ENCODE measurements around the gene OR10G2. TPM values are rescaled to one million over a fixed set of nuclear protein-coding genes. Genes with fewer than 3 reads are reported as not detected.

OR10G2 gene
- polyA plus RNA-seq, 1 experiment: not detected

DNA sequence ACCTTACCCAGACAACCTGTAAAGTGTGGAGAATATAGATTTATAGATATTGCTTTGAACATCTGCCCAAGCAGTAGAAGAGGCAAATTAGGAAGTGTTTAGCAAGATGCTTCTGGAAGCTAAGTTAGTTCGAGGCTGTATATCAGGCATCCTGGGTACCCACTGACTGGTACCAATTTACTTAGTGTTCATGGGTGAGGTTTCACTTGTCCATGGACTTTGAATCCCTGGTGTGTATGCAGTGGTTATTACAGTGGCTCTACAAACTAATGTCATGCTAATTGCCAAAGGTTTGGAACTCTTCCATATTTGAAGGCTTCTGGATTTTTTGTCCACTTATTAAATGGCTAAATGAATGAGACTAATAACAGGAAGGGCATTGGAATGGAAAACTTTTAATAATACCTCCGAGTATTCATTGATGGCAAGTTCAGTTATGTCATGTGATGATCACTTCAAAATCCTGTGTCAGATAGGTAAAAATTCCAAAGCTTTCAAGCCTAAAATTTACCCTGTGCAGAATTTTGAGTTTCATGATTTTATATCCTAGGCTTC lies 18.7 kb upstream of the OR10G2 start, which contains the start of gene OR4E2:
Gene OR4E2 (plus strand): TSS at position 505 of the 555 bp plus-strand sequence. CDS start 11,248 bp downstream, outside the sequence.
- Histone ChIP-seq H3K36me3 (ENCODE audit: control insufficient read depth, insufficient read depth, low read length) (no peaks in the 10 kb centered on the region), H3K27me3 (ENCODE audit: control insufficient read depth, insufficient read depth, low read length) (no peaks in the 10 kb centered on the region), H3K4me3 (ENCODE audit: low read depth, low read length) (no peak within 1 kb of the TSS)
- ChIA-PET CTCF (no interaction called here), POLR2A (no interaction called here)
- TF ChIP-seq, protein P1, sequence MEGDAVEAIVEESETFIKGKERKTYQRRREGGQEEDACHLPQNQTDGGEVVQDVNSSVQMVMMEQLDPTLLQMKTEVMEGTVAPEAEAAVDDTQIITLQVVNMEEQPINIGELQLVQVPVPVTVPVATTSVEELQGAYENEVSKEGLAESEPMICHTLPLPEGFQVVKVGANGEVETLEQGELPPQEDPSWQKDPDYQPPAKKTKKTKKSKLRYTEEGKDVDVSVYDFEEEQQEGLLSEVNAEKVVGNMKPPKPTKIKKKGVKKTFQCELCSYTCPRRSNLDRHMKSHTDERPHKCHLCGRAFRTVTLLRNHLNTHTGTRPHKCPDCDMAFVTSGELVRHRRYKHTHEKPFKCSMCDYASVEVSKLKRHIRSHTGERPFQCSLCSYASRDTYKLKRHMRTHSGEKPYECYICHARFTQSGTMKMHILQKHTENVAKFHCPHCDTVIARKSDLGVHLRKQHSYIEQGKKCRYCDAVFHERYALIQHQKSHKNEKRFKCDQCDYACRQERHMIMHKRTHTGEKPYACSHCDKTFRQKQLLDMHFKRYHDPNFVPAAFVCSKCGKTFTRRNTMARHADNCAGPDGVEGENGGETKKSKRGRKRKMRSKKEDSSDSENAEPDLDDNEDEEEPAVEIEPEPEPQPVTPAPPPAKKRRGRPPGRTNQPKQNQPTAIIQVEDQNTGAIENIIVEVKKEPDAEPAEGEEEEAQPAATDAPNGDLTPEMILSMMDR (IDR thresholded peaks at IDR 0.05; ENCODE audit: insufficient read depth, low read depth, low read length): no peak
- no peak for DNase-seq (ENCODE audit: low read depth)

DNA sequence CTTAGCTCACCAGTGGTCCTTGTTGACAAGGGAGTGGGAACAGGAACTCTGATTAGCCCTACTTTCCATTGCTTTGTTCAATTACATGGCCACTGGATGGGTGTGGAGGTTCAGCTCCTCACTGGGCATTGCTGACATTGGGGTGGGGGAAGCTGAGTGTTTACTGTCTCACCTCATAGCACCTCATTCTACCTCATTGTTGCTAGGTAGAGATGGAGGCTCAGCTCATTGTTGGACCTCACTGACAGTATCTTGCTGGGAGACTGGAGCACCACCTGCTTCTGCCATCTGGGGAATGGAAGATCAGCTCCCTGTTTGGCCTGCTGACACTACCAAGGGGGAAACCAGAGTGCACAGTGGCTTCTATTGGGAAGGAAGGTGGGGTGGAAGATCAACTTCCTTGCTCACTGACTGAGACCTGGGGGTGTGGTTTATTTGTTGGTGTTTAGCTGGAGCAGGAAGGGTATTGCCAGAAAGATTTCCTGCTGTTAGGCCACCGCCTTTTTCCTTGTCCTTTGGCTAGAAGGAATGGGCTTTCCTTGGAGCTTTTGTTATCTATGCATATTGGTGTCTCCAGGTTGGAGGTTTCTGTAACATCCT lies 17.6 kb upstream of the OR10G2 start:
- ChIA-PET POLR2A (no interaction called here), CTCF (no interaction called here)
- H3K36me3 ChIP-seq (ENCODE audit: control insufficient read depth, insufficient read depth, low read length): no peaks in the 10 kb centered on the region
- H3K27me3 ChIP-seq (ENCODE audit: control insufficient read depth, insufficient read depth, low read length): no peaks in the 10 kb centered on the region
- TF ChIP-seq, protein P1 (IDR thresholded peaks at IDR 0.05; ENCODE audit: insufficient read depth, low read depth, low read length): no peak
- no peak for DNase-seq (ENCODE audit: low read depth)
- no peak overlapping the region for H3K4me3 ChIP-seq (ENCODE audit: low read depth, low read length)

DNA sequence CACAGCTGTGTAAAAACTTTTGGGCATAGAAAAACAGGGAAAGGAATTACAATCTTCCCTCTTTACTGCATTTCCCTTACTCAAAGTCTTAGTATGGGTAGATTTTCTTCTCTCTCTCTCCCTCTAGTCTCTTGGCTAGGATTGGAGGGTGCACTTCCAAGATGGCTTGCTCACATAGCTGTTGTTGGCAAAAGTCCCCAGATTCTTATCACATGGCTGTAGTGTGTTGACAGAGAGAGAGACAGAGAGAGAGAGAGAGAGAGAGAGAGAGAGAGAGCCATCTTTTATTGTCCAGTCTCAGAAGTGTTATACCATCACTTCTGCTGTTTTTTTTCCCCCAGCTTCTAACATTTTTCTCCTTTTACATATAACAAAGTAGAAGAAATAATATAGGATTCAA lies 12.6 kb upstream of the OR10G2 start:
- no peaks in the 10 kb centered on the region for H3K27me3 ChIP-seq (ENCODE audit: control insufficient read depth, insufficient read depth, low read length)
- POLR2A ChIA-PET: no interaction called here
- TF ChIP-seq, protein P1 (IDR thresholded peaks at IDR 0.05; ENCODE audit: insufficient read depth, low read depth, low read length): no peak
- H3K4me3 ChIP-seq (ENCODE audit: low read depth, low read length): no peak overlapping the region
- CTCF ChIA-PET: no interaction called here
- H3K36me3 ChIP-seq (ENCODE audit: control insufficient read depth, insufficient read depth, low read length): no peaks in the 10 kb centered on the region
- no peak for DNase-seq (ENCODE audit: low read depth)

DNA sequence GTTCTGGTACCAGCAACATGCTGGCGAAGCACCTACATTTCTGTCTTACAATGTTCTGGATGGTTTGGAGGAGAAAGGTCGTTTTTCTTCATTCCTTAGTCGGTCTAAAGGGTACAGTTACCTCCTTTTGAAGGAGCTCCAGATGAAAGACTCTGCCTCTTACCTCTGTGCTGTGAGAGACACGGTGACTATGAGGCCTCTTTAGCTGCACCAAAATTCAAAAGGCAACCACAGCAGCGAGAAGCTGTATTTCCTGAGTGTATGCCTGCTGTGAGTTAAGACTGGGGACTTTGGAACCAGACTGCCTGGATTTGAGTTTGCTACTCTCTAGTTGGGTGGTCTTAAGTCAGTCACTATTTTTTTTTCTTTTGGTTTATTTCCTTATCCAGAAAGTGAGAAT lies 8.7 kb upstream of the OR10G2 start:
- DNase-seq (ENCODE audit: low read depth): no peak
- H3K27me3 ChIP-seq (ENCODE audit: control insufficient read depth, insufficient read depth, low read length): no peaks in the 10 kb centered on the region
- POLR2A ChIA-PET: no interaction called here
- no peaks in the 10 kb centered on the region for H3K36me3 ChIP-seq (ENCODE audit: control insufficient read depth, insufficient read depth, low read length)
- CTCF ChIA-PET: interaction anchor here (0.7 kb wide), 1 partner anchor 8 kb away, joined by 3 read pairs; the partner anchor contains the start of gene OR10G2
- H3K4me3 ChIP-seq (ENCODE audit: low read depth, low read length): no peak overlapping the region
- TF ChIP-seq, protein P1 (IDR thresholded peaks at IDR 0.05; ENCODE audit: insufficient read depth, low read depth, low read length): no peak

DNA sequence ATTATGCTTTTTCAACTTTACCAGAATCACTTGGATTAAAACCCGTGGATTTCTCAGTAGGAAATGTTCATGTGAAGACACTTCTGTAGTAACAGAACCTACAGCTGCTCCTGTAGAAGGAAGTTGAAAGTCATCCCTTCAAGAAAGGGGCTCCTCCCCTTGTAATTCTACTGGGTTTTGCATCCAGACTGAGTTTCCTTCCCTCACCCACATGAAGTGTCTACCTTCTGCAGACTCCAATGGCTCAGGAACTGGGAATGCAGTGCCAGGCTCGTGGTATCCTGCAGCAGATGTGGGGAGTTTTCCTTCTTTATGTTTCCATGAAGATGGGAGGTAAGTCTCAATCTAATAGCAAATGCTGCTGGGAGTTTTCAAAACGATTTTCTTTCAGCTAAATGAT lies 7.9 kb upstream of the OR10G2 start:
- POLR2A ChIA-PET: no interaction called here
- CTCF ChIA-PET: no interaction called here

More for the DNA sequence above, 7.9 kb upstream of the OR10G2 start:
- no peaks in the 10 kb centered on the region for H3K36me3 ChIP-seq (ENCODE audit: control insufficient read depth, insufficient read depth, low read length)
- H3K4me3 ChIP-seq (ENCODE audit: low read depth, low read length): no peak overlapping the region
- H3K27me3 ChIP-seq (ENCODE audit: control insufficient read depth, insufficient read depth, low read length): no peaks in the 10 kb centered on the region
- DNase-seq (ENCODE audit: low read depth): no peak
- TF ChIP-seq, protein P1 (IDR thresholded peaks at IDR 0.05; ENCODE audit: insufficient read depth, low read depth, low read length): no peak

Data from BJ (cell line).